Hepatocyte (in vitro differentiated cells): ENCODE measurements around the gene STX8. TPM values are rescaled to one million over a fixed set of nuclear protein-coding genes. Genes with fewer than 3 reads are reported as not detected.
A peak's percentile ranks its signal among the peaks of the same experiment; 100 is the strongest.
"Not testable (repeated sequence)": the region's sequence is repeated elsewhere in the genome, so short reads cannot be mapped to it uniquely, and the experiment has no call there.

Source experiments
- DNase-seq: peaks from one replicate; pipeline ENCODE4 v3.0.0-alpha.2; 2016; ENCODE audit warnings: low spot score
- H2AFZ ChIP-seq: fragments of 200-600 bp; sonication (generic); 2 replicates; pipeline ENCODE4 v1.6.0; 2016; ENCODE audit warnings: antibody characterized with exemption, mild to moderate bottlenecking
- H3K27ac ChIP-seq: fragments of 200-600 bp; sonication (generic); 2 replicates; pipeline ENCODE4 v1.5.1; 2016; ENCODE audit warnings: mild to moderate bottlenecking
- H3K27me3 ChIP-seq: fragments of 200-600 bp; sonication (generic); 2 replicates; pipeline ENCODE4 v1.6.1; 2016
- H3K36me3 ChIP-seq: fragments of 200-600 bp; sonication (generic); replicated peaks from 2 replicates; pipeline ENCODE4 v1.5.1; 2016; ENCODE audit warnings: low read depth; ENCODE audit not compliant: insufficient read depth
- H3K4me1 ChIP-seq: fragments of 200-600 bp; sonication (generic); 2 replicates; pipeline ENCODE4 v1.5.1; 2016; ENCODE audit warnings: mild to moderate bottlenecking, moderate library complexity; ENCODE audit not compliant: insufficient read depth
- H3K4me2 ChIP-seq: fragments of 200-600 bp; sonication (generic); 2 replicates; pipeline ENCODE4 v1.6.0; 2016
- H3K4me3 ChIP-seq: fragments of 200-600 bp; sonication (generic); 2 replicates; pipeline ENCODE4 v1.5.1; 2016; ENCODE audit warnings: mild to moderate bottlenecking
- H3K79me2 ChIP-seq: fragments of 200-600 bp; sonication (generic); 2 replicates; pipeline ENCODE4 v1.6.0; 2017; ENCODE audit warnings: mild to moderate bottlenecking
- H3K9me2 ChIP-seq: fragments of 200-600 bp; sonication (generic); replicated peaks from 2 replicates; pipeline ENCODE4 v1.6.0; 2017; ENCODE audit warnings: mild to moderate bottlenecking; ENCODE audit not compliant: insufficient read depth
- H3K9me3 ChIP-seq: fragments of 200-600 bp; sonication (generic); 2 replicates; pipeline ENCODE4 v1.5.1; 2016; ENCODE audit warnings: low read depth, mild to moderate bottlenecking
- H4K20me1 ChIP-seq: fragments of 200-600 bp; sonication (generic); 2 replicates; pipeline ENCODE4 v1.6.0; 2016; ENCODE audit warnings: mild to moderate bottlenecking; ENCODE audit not compliant: insufficient read depth, poor library complexity, severe bottlenecking
- EZH2 ChIP-seq: fragments of 200-600 bp; sonication (generic); IDR thresholded peaks from 2 replicates; pipeline ENCODE4 v1.6.1; 2016; ENCODE audit warnings: antibody characterized with exemption, mild to moderate bottlenecking, borderline replicate concordance
- EZH2phosphoT487 ChIP-seq: fragments of 200-600 bp; sonication (generic); IDR thresholded peaks from one replicate; pipeline ENCODE4 v1.6.1; 2018; ENCODE audit warnings: antibody characterized with exemption, mild to moderate bottlenecking, low read depth, moderate library complexity; ENCODE audit not compliant: unreplicated experiment, severe bottlenecking
- WGBS: methylation state at CpG from one replicate; pipeline ENCODE4 v1.1.6; 2016; ENCODE audit warnings: low lambda C conversion rate; ENCODE audit errors: missing lambda C conversion rate; 5-methylcytosine and 5-hydroxymethylcytosine counted together
- polyA plus RNA-seq: library from polyadenylated mRNA; unstranded; fragments of >200 nt; fragmentation: Nextera tagmentation; extraction: Ambion mirVana; gene quantifications from 2 replicates; pipeline ENCODE4 v1.2.1, GENCODE V29; 2016
- total RNA-seq: library from RNA; depleted of rRNA; stranded (reverse); fragments of >200 nt; gene quantifications from 2 replicates; pipeline ENCODE4 v1.2.3, GENCODE V29; 2014
- TF ChIP-seq, protein P1 (sequence below): fragments of 200-600 bp; sonication (generic); IDR thresholded peaks from 2 replicates; pipeline ENCODE4 v1.5.1; 2016; ENCODE audit warnings: antibody characterized with exemption, mild to moderate bottlenecking; ENCODE audit not compliant: poor library complexity

STX8 gene
- total and polyA plus RNA-seq, 2 experiments from 2014 or later = 40.6 to 64.7 TPM

- Histone ChIP-seq H3K36me3 (no peaks in the 10 kb centered on the region), H3K9me2 (no peaks in the 10 kb centered on the region), H4K20me1 (no peaks in the 10 kb centered on the region), H3K27ac (no peak overlapping the region), H3K27me3 (no peaks in the 10 kb centered on the region), H3K4me2 (no peak overlapping the region), H3K79me2 (no peaks in the 10 kb centered on the region), H2AFZ (no peak overlapping the region), H3K4me3 (no peak overlapping the region), H3K4me1 (no peaks in the 10 kb centered on the region), H3K9me3 (no peaks in the 10 kb centered on the region)
- TF ChIP-seq EZH2 = no peak
- TF ChIP-seq, protein P1, sequence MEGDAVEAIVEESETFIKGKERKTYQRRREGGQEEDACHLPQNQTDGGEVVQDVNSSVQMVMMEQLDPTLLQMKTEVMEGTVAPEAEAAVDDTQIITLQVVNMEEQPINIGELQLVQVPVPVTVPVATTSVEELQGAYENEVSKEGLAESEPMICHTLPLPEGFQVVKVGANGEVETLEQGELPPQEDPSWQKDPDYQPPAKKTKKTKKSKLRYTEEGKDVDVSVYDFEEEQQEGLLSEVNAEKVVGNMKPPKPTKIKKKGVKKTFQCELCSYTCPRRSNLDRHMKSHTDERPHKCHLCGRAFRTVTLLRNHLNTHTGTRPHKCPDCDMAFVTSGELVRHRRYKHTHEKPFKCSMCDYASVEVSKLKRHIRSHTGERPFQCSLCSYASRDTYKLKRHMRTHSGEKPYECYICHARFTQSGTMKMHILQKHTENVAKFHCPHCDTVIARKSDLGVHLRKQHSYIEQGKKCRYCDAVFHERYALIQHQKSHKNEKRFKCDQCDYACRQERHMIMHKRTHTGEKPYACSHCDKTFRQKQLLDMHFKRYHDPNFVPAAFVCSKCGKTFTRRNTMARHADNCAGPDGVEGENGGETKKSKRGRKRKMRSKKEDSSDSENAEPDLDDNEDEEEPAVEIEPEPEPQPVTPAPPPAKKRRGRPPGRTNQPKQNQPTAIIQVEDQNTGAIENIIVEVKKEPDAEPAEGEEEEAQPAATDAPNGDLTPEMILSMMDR = no peak
- TF ChIP-seq EZH2phosphoT487 = no peak
- DNase-seq = no peak
These were observed 11.5 kb downstream of the STX8 start for GRCh38 chr17:9564104-9564503.

GRCh38 chr17:9557857-9558256, 17.8 kb downstream of the STX8 start:
- Histone ChIP-seq H3K4me1 (peaks cover 6% of the 10 kb centered on the region), H3K4me2 (no peak overlapping the region), H3K9me2 (no peaks in the 10 kb centered on the region), H3K27ac (no peak overlapping the region), H3K36me3 (no peaks in the 10 kb centered on the region), H4K20me1 (no peaks in the 10 kb centered on the region), H2AFZ (no peak overlapping the region), H3K4me3 (no peak overlapping the region), H3K79me2 (no peaks in the 10 kb centered on the region), H3K9me3 (no peaks in the 10 kb centered on the region), H3K27me3 (no peaks in the 10 kb centered on the region)
- DNase-seq = no peak
- 81% methylated on average over 9 of the region's 9 CpGs for WGBS
- no peak for TF ChIP-seq EZH2
- no peak for TF ChIP-seq EZH2phosphoT487
- TF ChIP-seq, protein P1 = no peak

DNA sequence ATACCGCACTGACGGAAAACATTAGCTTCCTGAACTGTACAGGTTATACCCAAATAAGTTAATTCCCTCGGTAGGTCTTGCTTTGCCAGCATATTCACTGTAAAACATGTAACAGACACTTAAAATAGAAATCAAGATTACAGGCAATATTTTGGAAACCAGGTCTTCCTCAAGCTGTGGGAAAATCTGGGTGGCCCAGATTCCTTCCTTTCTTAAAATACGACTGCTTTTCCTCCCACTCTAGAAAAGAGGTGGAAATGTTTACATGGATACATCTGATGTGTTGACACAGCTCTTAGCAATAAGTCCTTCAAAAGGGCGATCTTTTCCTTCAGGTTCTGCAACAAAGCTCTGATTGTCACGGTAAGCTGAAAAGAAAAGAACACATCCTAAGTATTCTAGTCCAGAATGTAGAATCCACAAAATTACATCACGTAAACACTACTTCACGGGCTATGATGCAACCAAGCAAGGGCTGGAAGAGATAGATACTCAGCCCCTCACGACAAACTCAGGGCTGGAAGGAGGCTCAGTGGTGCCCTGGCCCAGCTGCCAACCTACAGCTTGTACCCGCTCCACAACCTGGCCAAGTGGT, 18.4 kb downstream of the STX8 start:
- no peaks in the 10 kb centered on the region for H3K9me2 ChIP-seq
- H3K36me3 ChIP-seq = no peaks in the 10 kb centered on the region
- peaks cover 6% of the 10 kb centered on the region for H3K4me1 ChIP-seq
- no peak overlapping the region for H2AFZ ChIP-seq
- H3K27me3 ChIP-seq = no peaks in the 10 kb centered on the region
- H3K4me3 ChIP-seq = no peak overlapping the region
- H3K79me2 ChIP-seq = no peaks in the 10 kb centered on the region
- no peak for TF ChIP-seq EZH2
- no peak for TF ChIP-seq EZH2phosphoT487
- TF ChIP-seq, protein P1 = no peak
- 71% methylated on average over 10 of the region's 10 CpGs for WGBS
- no peaks in the 10 kb centered on the region for H3K9me3 ChIP-seq
- H3K27ac ChIP-seq = no peak overlapping the region
- H4K20me1 ChIP-seq = no peaks in the 10 kb centered on the region
- DNase-seq = no peak
- no peak overlapping the region for H3K4me2 ChIP-seq

DNA sequence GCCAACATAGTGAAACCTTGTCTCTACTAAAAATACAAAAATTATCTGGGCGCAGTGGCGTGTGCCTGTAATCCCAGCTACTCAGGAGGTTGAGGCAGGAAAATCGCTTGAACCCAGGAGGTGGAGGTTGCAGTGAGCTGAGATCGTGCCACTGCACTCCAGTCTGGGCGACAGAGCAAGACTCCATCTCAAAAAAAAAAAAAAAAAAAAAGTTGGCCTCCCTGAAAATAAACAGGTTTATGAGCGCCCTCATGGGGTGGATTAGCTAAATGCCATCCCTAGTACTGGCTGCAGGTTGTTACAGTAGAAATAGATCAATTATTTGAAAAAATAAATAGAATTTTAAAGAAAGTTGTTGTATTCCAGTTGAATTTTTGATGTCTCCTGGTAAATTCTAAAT, 20.9 kb downstream of the STX8 start:
- not testable (repeated sequence) for H3K9me3 ChIP-seq, H3K27ac ChIP-seq, H3K27me3 ChIP-seq, H2AFZ ChIP-seq, H3K36me3 ChIP-seq, H3K4me1 ChIP-seq, H3K4me2 ChIP-seq, H4K20me1 ChIP-seq, H3K9me2 ChIP-seq, H3K4me3 ChIP-seq, H3K79me2 ChIP-seq
- WGBS = 76% methylated on average over 6 of the region's 6 CpGs
- DNase-seq = peak; percentile 51
- TF ChIP-seq, protein P1 = peak; percentile 35
